Endothelial cell of umbilical vein (primary cell): ENCODE measurements around the gene RPEL1. TPM values are rescaled to one million over a fixed set of nuclear protein-coding genes. Genes with fewer than 3 reads are reported as not detected.

ENCODE experiments used
- BruUV-seq: library from RNA; stranded (reverse); fragments of 400-500 nt; replicated peaks from 2 replicates; lab custom pipeline; 2021; lab: Mats Ljungman, UMichigan
- CTCF ChIA-PET: fragments of 300-600, 350-600 bp; sonication (Branson Sonifier 250); formaldehyde crosslinking; loops from one replicate; lab custom pipeline; 2021; ENCODE audit warnings: antibody characterized with exemption, inconsistent platforms; lab: Charles Lee
- POLR2A ChIA-PET: fragments of 300-600, 350-600 bp; sonication (Branson Sonifier 250); formaldehyde crosslinking; loops from one replicate; lab custom pipeline; 2021; ENCODE audit warnings: antibody characterized with exemption, inconsistent platforms; lab: Charles Lee
- DNase-seq: peaks from one replicate; pipeline ENCODE4 v3.0.0-alpha.2; 2011; ENCODE audit warnings: low read depth, low spot score
- FAIRE-seq: peaks from 2 replicates; lab custom pipeline; 2011; peaks lifted over from hg19 to GRCh38; lab: Jason Lieb, UNC
- H2AFZ ChIP-seq: 2 replicates; pipeline ENCODE4 v1.6.0; 2012; ENCODE audit warnings: low read depth, low read length, control low read depth, inconsistent platforms
- H3K27ac ChIP-seq: 2 replicates; pipeline ENCODE4 v1.5.1; 2011; ENCODE audit warnings: low read depth, mild to moderate bottlenecking, control low read depth, low read length, moderate library complexity; ENCODE audit not compliant: insufficient read depth
- H3K27me3 ChIP-seq, 2 experiments: 2 replicates each; pipeline versions ENCODE4 v1.6.0 to v1.6.1; 2011; ENCODE audit warnings: low read length in 2 of 2, mixed read lengths in 1 of 2; ENCODE audit not compliant: control insufficient read depth in 2 of 2, insufficient read depth in 2 of 2
- H3K36me3 ChIP-seq, 2 experiments: 2 replicates in 1 of 2; 3 replicates in 1 of 2; pipeline ENCODE4 v1.5.1; 2011; ENCODE audit warnings: low read length in 2 of 2, mild to moderate bottlenecking in 1 of 2, moderate library complexity in 1 of 2; ENCODE audit not compliant: control insufficient read depth in 2 of 2, insufficient read depth in 2 of 2; ENCODE audit errors: extremely low read depth in 1 of 2
- H3K4me1 ChIP-seq: 3 replicates; pipeline ENCODE4 v1.5.1; 2011; ENCODE audit warnings: mild to moderate bottlenecking, low read length; ENCODE audit not compliant: control insufficient read depth, insufficient read depth; ENCODE audit errors: extremely low read depth
- H3K4me2 ChIP-seq: 2 replicates; pipeline ENCODE4 v1.6.1; 2011; ENCODE audit warnings: low read length, control low read depth, mixed read lengths; ENCODE audit not compliant: insufficient read depth
- H3K4me3 ChIP-seq, 3 experiments: fragments of 200-600 bp in 1 of 3; sonication (generic), shearing (Covaris generic) in 1 of 3; replicated peaks in 1 of 3; 2 replicates each; pipeline ENCODE4 v1.5.1; 2011 to 2016; ENCODE audit warnings: control low read depth in 3 of 3, low read length in 3 of 3, mild to moderate bottlenecking in 2 of 3, inconsistent platforms in 1 of 3, low read depth in 1 of 3, moderate library complexity in 1 of 3; ENCODE audit not compliant: insufficient read depth in 1 of 3
- H3K79me2 ChIP-seq: 2 replicates; pipeline ENCODE4 v1.6.0; 2012; ENCODE audit warnings: low read length, inconsistent platforms; ENCODE audit not compliant: control insufficient read depth, insufficient read depth
- H3K9ac ChIP-seq: replicated peaks from 2 replicates; pipeline ENCODE3; 2011; ENCODE audit warnings: low read length, control low read depth; ENCODE audit not compliant: insufficient read depth; ENCODE audit errors: extremely low read depth
- H3K9me1 ChIP-seq: replicated peaks from 3 replicates; pipeline ENCODE4 v1.6.0; 2011; ENCODE audit warnings: mild to moderate bottlenecking, low read length; ENCODE audit not compliant: control insufficient read depth, insufficient read depth; ENCODE audit errors: extremely low read depth
- H3K9me3 ChIP-seq: replicated peaks from 2 replicates; pipeline ENCODE4 v1.5.1; 2012; ENCODE audit warnings: low read length, inconsistent platforms; ENCODE audit not compliant: control insufficient read depth, insufficient read depth
- H4K20me1 ChIP-seq: replicated peaks from 2 replicates; pipeline ENCODE3; 2011; ENCODE audit warnings: mild to moderate bottlenecking, low read length; ENCODE audit not compliant: control insufficient read depth, insufficient read depth; ENCODE audit errors: extremely low read depth
- FOS ChIP-seq: IDR thresholded peaks from 2 replicates; pipeline ENCODE4 v1.6.1; 2011; ENCODE audit warnings: mild to moderate bottlenecking, low read length, moderate library complexity, borderline replicate concordance; ENCODE audit not compliant: insufficient read depth
- JUN ChIP-seq: IDR thresholded peaks from 2 replicates; pipeline ENCODE4 v1.6.1; 2011; ENCODE audit warnings: borderline replicate concordance, low read depth; ENCODE audit not compliant: insufficient read length, insufficient read depth
- MYC ChIP-seq: IDR thresholded peaks from one replicate; pipeline ENCODE4 v1.6.1; 2011; ENCODE audit warnings: mild to moderate bottlenecking, low read depth, low read length
- dilution Hi-C: fragments of 300-500 bp; cut with MboI; formaldehyde crosslinking; loops from one replicate; pipeline ENCODE4 v1.15.0; 2019; ENCODE audit warnings: low sequenced_read_pairs; ENCODE audit not compliant: extremely low pct_ligation_motif_present
- intact Hi-C: fragments of 100-400 bp; cut with micrococcal nuclease; formaldehyde crosslinking; loops from one replicate; pipeline ENCODE4 v1.10.0; 2022
- polyA plus RNA-seq, 4 experiments: library from polyadenylated mRNA; depleted of rRNA in 3 of 4; stranded (reverse) in 3 of 4; unstranded in 1 of 4; fragments of >200 nt; gene quantifications; 2 replicates each; pipeline versions ENCODE4 v1.2.1 to v1.2.3, GENCODE V29; 2011 to 2012; ENCODE audit warnings: missing spikeins in 1 of 4
- total RNA-seq: library from RNA; stranded (reverse); gene quantifications from 2 replicates; pipeline ENCODE4 v1.2.3, GENCODE V29; 2021

RPEL1 gene
- total and polyA plus RNA-seq, 2 donors (not counting 3 experiments of a cell fraction or from before 2014, with no cell fraction given), result 0.04 TPM; not detected in 1

DNA sequence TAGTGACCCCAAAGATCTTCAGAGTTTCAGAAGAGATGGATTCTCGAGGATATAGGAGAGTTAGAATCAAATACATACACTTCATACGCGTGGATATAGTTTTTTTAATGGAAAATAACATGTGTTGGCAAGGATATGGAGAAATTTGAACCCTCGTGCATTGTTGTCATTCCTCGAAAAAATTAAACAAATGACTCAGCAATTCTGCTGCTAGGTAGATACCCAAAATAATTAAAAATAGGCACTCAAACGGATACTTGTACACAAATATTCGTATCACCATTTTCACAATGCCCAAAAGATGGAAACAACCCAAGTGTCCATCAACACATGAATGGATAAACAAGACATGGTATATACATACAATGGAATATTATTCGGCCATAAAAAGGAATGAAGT lies 47.0 kb upstream of the RPEL1 start:
- H3K4me1 ChIP-seq, result peaks cover 14% of the 10 kb centered on the region
- H4K20me1 ChIP-seq, result no peaks in the 10 kb centered on the region
- no TSS peak for BruUV-seq
- CTCF ChIA-PET, result interaction anchor here (3.1 kb wide), 1 partner anchor 46 kb away, joined by 13 read pairs; no protein-coding TSS in a partner anchor
- no peak overlapping the region for H3K9ac ChIP-seq
- H3K27me3 ChIP-seq, result no peaks in the 10 kb centered on the region
- no peak for FAIRE-seq
- H3K4me3 ChIP-seq, result no peak overlapping the region
- no peak overlapping the region for H3K4me2 ChIP-seq
- dilution Hi-C loops, result no loop called here
- H2AFZ ChIP-seq, result no peak overlapping the region
- no peak overlapping the region for H3K27ac ChIP-seq
- POLR2A ChIA-PET, result no interaction called here
- no peak for TF ChIP-seq MYC
- H3K79me2 ChIP-seq, result no peaks in the 10 kb centered on the region
- H3K36me3 ChIP-seq, result no peaks in the 10 kb centered on the region
- DNase-seq, result no peak
- H3K9me3 ChIP-seq, result no peaks in the 10 kb centered on the region
- no peaks in the 10 kb centered on the region for H3K9me1 ChIP-seq
- intact Hi-C loops, result no loop called here

- DNase-seq, result no peak
- dilution Hi-C loops (no loop called here), intact Hi-C loops (no loop called here)
- Histone ChIP-seq H3K9me1 (no peaks in the 10 kb centered on the region), H3K79me2 (no peaks in the 10 kb centered on the region), H3K9ac (no peak overlapping the region), H3K27me3 (no peaks in the 10 kb centered on the region), H3K4me2 (no peak overlapping the region), H3K27ac (no peak overlapping the region), H4K20me1 (no peaks in the 10 kb centered on the region), H3K9me3 (no peaks in the 10 kb centered on the region), H3K36me3 (no peaks in the 10 kb centered on the region), H3K4me1 (peaks cover 12% of the 10 kb centered on the region), H2AFZ (no peak overlapping the region), H3K4me3 (no peak overlapping the region)
- no peak for TF ChIP-seq JUN
- no peak for TF ChIP-seq FOS
- no TSS peak for BruUV-seq
- no peak for FAIRE-seq
- ChIA-PET POLR2A (interaction anchor here (0.6 kb wide), 1 partner anchor 30 kb away, joined by 5 read pairs; no protein-coding TSS in a partner anchor), CTCF (interaction anchor here (3.1 kb wide), 1 partner anchor 45 kb away, joined by 13 read pairs; no protein-coding TSS in a partner anchor)
These were observed 46.2 kb upstream of the RPEL1 start for GRCh38 chr10:103199488-103199887.
